ENCODE results near the gene RAPSN.
A peak's percentile ranks its signal among the peaks of the same experiment; 100 is the strongest.

DNA sequence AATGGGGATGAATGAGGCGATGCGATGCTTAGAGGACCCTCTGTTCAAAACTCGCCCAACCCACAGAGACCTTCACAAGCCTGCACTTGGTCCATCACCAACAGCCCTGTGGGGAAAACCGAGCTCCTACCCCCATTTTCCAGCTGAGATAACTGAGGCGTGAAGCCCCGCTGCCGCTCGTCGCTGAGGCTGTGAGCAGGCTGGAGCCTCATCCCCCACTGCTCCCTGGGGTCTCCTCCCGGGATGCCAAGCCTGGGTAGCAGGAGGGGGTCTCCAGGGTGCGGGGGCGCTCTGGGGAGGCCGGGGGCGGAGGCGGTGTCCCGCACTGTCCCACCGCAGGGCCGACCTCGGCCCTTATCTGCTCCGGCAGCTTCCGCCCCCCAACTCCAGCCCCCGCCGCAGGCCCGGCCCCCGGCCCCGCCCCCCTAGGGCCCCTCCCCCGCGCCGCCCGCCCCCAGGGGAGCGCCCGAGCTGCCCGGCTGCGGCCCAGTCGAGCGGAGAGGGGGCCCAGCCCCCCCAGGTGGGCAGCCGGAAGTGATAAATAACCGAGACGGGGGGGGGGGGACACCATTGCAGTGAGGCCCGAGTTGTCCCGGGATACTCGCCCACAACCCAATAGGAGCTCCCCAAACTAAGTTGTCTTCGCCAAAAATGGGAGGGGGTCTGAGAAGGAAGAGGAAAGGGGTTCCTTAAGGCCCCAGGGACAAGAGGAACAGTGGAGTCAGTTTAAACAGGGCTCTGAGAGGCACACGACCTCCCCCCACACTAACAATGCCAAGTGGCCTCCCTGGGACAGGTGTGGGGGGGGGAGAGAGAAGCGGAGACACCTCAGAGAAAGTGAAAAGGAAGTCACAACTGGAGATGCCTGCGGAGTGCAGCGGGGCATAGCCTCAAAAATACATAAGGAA lies 48.8 kb downstream of the RAPSN start:
- TF ChIP-seq ZNF621 (tag by site-specific recombination; IDR thresholded peaks at IDR 0.05) (no peak), ZNF529 (tag by site-specific recombination; IDR thresholded peaks at IDR 0.05; ENCODE audit: insufficient replicate concordance) (no peak), ZNF266 (tag by site-specific recombination; IDR thresholded peaks at IDR 0.05; ENCODE audit: low read depth) (no peak), ZBTB7A (tag by site-specific recombination; IDR thresholded peaks at IDR 0.05; ENCODE audit: low read depth) (no peak), ZNF658 (tag by site-specific recombination; IDR thresholded peaks at IDR 0.05) (no peak)
- TF ChIP-seq, protein P1, sequence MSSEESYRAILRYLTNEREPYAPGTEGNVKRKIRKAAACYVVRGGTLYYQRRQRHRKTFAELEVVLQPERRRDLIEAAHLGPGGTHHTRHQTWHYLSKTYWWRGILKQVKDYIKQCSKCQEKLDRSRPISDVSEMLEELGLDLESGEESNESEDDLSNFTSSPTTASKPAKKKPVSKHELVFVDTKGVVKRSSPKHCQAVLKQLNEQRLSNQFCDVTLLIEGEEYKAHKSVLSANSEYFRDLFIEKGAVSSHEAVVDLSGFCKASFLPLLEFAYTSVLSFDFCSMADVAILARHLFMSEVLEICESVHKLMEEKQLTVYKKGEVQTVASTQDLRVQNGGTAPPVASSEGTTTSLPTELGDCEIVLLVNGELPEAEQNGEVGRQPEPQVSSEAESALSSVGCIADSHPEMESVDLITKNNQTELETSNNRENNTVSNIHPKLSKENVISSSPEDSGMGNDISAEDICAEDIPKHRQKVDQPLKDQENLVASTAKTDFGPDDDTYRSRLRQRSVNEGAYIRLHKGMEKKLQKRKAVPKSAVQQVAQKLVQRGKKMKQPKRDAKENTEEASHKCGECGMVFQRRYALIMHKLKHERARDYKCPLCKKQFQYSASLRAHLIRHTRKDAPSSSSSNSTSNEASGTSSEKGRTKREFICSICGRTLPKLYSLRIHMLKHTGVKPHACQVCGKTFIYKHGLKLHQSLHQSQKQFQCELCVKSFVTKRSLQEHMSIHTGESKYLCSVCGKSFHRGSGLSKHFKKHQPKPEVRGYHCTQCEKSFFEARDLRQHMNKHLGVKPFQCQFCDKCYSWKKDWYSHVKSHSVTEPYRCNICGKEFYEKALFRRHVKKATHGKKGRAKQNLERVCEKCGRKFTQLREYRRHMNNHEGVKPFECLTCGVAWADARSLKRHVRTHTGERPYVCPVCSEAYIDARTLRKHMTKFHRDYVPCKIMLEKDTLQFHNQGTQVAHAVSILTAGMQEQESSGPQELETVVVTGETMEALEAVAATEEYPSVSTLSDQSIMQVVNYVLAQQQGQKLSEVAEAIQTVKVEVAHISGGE (tag by site-specific recombination; conservative IDR thresholded peaks at IDR 0.05; ENCODE audit: low read depth) = peak; percentile 62; the same call in 1 of the 2 replicates
- TF ChIP-seq, protein P2, sequence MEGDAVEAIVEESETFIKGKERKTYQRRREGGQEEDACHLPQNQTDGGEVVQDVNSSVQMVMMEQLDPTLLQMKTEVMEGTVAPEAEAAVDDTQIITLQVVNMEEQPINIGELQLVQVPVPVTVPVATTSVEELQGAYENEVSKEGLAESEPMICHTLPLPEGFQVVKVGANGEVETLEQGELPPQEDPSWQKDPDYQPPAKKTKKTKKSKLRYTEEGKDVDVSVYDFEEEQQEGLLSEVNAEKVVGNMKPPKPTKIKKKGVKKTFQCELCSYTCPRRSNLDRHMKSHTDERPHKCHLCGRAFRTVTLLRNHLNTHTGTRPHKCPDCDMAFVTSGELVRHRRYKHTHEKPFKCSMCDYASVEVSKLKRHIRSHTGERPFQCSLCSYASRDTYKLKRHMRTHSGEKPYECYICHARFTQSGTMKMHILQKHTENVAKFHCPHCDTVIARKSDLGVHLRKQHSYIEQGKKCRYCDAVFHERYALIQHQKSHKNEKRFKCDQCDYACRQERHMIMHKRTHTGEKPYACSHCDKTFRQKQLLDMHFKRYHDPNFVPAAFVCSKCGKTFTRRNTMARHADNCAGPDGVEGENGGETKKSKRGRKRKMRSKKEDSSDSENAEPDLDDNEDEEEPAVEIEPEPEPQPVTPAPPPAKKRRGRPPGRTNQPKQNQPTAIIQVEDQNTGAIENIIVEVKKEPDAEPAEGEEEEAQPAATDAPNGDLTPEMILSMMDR (tag by site-specific recombination; IDR thresholded peaks at IDR 0.05) = no peak
